ENCODE results near the gene RECQL5. TPM values are rescaled to one million over a fixed set of nuclear protein-coding genes. Genes with fewer than 3 reads are reported as not detected.

Gene RECQL5
- polyA plus RNA-seq, 1 experiment = 9.3 TPM

DNA sequence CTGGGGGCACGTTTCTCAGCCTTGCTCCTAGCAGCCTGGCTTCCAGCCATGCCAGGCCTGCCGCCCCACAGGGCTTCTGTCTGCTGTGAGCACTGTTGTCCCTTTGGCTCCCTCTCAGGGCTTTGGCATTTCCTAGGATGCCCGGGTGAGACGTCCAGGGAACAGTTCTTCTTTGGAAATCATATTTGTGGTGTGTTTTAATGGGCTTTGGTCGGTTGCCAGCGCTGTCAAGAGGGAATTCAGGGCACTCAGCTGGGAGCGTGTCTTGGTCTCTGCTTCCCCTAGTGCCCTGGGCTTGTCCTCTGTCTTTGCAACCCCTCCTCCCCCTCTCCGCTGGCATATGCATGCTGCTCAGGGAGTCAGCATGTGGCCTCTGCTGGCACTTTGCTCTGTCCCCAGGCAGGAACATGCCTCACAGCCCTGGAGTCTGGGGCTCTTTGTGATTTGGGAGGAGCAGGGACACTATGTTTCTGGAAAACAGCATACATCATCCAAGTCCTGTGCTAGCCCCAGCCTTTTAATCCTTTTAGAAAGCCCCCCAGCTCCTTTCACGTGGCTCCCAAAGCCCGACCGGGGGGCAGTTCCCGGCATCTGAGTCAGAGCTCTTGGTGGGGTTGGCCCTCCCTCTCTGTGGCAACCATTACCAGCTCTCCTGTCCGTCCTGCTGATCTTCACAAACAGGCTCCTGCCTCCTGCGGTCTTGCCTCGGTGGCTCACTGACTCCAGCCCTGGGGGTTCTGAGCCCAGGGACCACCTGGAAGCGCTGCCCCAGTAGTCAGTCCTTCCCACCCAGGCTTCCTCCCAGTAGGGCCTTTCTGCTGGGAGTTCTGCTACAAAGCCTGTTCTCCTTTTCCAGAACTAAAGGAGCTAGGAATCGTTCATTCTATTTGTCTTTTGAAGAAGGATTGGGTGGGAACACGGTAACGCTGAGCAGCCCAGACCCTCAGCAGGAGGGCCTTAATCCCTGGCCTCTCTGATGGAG, 26.8 kb upstream of the RECQL5 start:
- TF ChIP-seq, protein P1, sequence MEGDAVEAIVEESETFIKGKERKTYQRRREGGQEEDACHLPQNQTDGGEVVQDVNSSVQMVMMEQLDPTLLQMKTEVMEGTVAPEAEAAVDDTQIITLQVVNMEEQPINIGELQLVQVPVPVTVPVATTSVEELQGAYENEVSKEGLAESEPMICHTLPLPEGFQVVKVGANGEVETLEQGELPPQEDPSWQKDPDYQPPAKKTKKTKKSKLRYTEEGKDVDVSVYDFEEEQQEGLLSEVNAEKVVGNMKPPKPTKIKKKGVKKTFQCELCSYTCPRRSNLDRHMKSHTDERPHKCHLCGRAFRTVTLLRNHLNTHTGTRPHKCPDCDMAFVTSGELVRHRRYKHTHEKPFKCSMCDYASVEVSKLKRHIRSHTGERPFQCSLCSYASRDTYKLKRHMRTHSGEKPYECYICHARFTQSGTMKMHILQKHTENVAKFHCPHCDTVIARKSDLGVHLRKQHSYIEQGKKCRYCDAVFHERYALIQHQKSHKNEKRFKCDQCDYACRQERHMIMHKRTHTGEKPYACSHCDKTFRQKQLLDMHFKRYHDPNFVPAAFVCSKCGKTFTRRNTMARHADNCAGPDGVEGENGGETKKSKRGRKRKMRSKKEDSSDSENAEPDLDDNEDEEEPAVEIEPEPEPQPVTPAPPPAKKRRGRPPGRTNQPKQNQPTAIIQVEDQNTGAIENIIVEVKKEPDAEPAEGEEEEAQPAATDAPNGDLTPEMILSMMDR (IDR thresholded peaks at IDR 0.05; ENCODE audit: low read depth, low read length) = no peak
- ChIA-PET CTCF (interaction anchor here (0.6 to 3.1 kb wide), 3 partner anchors 19 to 61 kb away, joined by 3 to 11 read pairs (median 3); partner anchors contain the start of gene SMIM5), POLR2A (interaction anchor here (0.6 kb wide), 1 partner anchor 10 kb away, joined by 3 read pairs; no protein-coding TSS in a partner anchor)
- Histone ChIP-seq H3K27ac (ENCODE audit: low read depth, low read length) (peak overlapping the region; percentile 31), H3K27me3 (ENCODE audit: control insufficient read depth, insufficient read depth, low read length) (no peaks in the 10 kb centered on the region), H3K4me3 (ENCODE audit: low read depth, low read length) (no peak overlapping the region), H3K9me3 (ENCODE audit: control insufficient read depth, insufficient read depth, low read length) (no peaks in the 10 kb centered on the region; the same call in 1 of the 2 replicates)
- no peak for DNase-seq (ENCODE audit: low read depth, low spot score)

DNA sequence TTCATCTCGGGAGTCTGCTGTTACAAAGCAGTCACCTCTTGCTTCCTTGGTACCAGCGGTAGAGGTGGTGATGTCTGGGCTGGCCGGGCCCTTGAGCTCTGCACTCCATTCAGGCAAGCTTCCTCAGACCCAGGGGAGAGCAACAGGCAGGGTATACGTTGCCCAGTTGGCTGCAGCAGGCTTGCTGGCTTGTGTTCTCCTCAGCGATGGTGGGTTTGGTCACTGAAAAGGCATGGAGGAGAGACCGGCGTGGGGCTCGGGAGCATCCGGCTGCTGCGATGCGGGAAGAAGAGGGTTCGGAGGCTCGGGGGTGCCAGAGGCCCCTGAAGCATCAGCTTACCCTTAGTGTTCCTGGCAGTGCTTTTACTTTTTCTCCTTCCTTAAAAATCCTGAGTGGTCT, 26.0 kb upstream of the RECQL5 start:
- Histone ChIP-seq H3K4me3 (ENCODE audit: low read depth, low read length) (no peak overlapping the region), H3K9me3 (ENCODE audit: control insufficient read depth, insufficient read depth, low read length) (no peaks in the 10 kb centered on the region; the same call in 1 of the 2 replicates), H3K27me3 (ENCODE audit: control insufficient read depth, insufficient read depth, low read length) (no peaks in the 10 kb centered on the region), H3K27ac (ENCODE audit: low read depth, low read length) (no peak overlapping the region)
- CTCF ChIA-PET = interaction anchor here (1.2 to 3.1 kb wide), 3 partner anchors 37 to 60 kb away, joined by 3 to 11 read pairs (median 8); partner anchors contain the start of gene SMIM5
- POLR2A ChIA-PET = no interaction called here
- DNase-seq (ENCODE audit: low read depth, low spot score) = no peak
- TF ChIP-seq, protein P1 (IDR thresholded peaks at IDR 0.05; ENCODE audit: low read depth, low read length) = no peak

DNA sequence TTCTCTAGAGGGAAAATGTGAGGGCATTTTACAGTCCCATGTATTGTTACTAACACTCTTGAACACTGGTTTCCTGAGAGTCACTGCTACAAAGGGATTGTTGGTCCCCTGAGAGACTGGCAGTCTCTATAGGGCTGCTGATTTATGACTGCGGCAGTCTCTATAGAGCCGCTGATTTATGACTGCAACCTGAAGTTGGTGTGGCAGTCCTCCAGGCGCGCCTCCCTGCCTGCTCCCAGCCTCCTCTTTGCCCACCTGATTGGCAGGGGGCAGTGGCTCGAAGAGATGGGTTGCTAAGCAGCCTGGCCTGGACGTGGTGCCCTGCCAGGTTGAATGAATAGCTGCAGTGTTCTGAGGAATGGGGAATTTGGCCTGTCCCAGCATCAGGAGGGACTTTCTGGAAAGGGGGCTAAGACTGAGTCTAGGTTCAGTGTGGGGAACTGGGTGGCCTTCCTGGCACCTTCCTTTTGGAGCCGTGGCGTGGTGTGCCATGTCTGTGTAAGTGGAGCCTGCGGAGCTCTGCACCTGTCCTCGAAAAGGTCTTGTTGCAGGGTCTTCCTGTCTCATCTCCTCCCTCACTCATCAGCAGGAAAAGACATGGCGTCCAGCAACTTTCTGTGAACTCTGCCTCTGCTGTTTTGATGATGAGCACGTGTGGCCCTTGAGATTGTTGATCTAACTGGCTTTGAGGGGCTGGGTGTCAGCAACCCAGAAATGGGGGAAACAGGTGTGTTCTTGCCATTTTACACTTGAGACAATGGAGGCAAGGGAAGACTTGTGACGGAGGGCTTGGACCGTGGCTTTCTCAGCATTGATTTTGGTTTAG, 25.1 kb upstream of the RECQL5 start:
- ChIA-PET POLR2A (no interaction called here), CTCF (interaction anchor here (1.2 to 3.1 kb wide), 3 partner anchors 36 to 59 kb away, joined by 3 to 11 read pairs (median 8); partner anchors contain the start of gene SMIM5)
- TF ChIP-seq, protein P1 (IDR thresholded peaks at IDR 0.05; ENCODE audit: low read depth, low read length) = no peak
- DNase-seq (ENCODE audit: low read depth, low spot score) = no peak
- H3K27me3 ChIP-seq (ENCODE audit: control insufficient read depth, insufficient read depth, low read length) = no peaks in the 10 kb centered on the region
- no peak overlapping the region for H3K4me3 ChIP-seq (ENCODE audit: low read depth, low read length)
- no peaks in the 10 kb centered on the region for H3K9me3 ChIP-seq (ENCODE audit: control insufficient read depth, insufficient read depth, low read length)
- H3K27ac ChIP-seq (ENCODE audit: low read depth, low read length) = no peak overlapping the region

DNA sequence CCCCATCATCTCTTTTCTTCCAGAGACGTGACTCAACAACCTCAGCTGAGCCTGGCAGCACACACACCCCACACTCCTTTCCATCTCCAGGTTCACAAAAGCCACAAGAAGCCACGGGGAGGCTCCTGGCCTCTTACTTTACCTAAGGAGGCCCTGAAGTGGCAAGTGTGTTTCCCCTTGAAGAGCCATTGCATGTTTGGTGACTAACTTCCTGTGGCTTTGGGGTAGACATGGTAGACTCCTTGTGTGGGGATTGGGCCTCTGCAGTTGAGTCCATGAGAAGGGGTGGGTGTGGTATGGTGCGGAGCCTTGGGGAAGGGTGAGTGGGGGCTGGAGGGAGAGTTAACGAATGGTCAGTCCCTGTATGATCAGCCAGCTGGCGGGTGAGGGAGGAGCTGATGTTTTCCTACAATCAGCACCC, 24.4 kb upstream of the RECQL5 start:
- no peak overlapping the region for H3K4me3 ChIP-seq (ENCODE audit: low read depth, low read length)
- ChIA-PET POLR2A (no interaction called here), CTCF (interaction anchor here (2.0 kb wide), 1 partner anchor 56 kb away, joined by 6 read pairs; no protein-coding TSS in a partner anchor)
- DNase-seq (ENCODE audit: low read depth, low spot score) = no peak
- H3K27me3 ChIP-seq (ENCODE audit: control insufficient read depth, insufficient read depth, low read length) = no peaks in the 10 kb centered on the region
- H3K27ac ChIP-seq (ENCODE audit: low read depth, low read length) = peak overlapping the region; percentile 21
- H3K9me3 ChIP-seq (ENCODE audit: control insufficient read depth, insufficient read depth, low read length) = no peaks in the 10 kb centered on the region
- TF ChIP-seq, protein P1 (IDR thresholded peaks at IDR 0.05; ENCODE audit: low read depth, low read length) = no peak
